Mesendoderm (in vitro differentiated cells): ENCODE results near the gene FBXO22.
"Not testable (repeated sequence)": the region's sequence is repeated elsewhere in the genome, so short reads cannot be mapped to it uniquely, and the experiment has no call there.

Experiments used
- DNase-seq: peaks from one replicate; pipeline ENCODE4 v3.0.0; 2013
- H2AK5ac ChIP-seq: 2 replicates; pipeline ENCODE4 v1.6.1; 2013; ENCODE audit warnings: low read length, inconsistent platforms
- H2BK120ac ChIP-seq: 2 replicates; pipeline ENCODE4 v1.6.1; 2013; ENCODE audit warnings: low read depth, mild to moderate bottlenecking, low read length, moderate library complexity, mixed read lengths
- H2BK15ac ChIP-seq: replicated peaks from 2 replicates; pipeline ENCODE4 v1.6.1; 2013; ENCODE audit warnings: low read depth, mild to moderate bottlenecking, moderate library complexity
- H2BK5ac ChIP-seq: 2 replicates; pipeline ENCODE4 v1.6.1; 2013; ENCODE audit warnings: low read length, inconsistent platforms
- H3K18ac ChIP-seq: 2 replicates; pipeline ENCODE4 v1.6.1; 2013; ENCODE audit warnings: mild to moderate bottlenecking, low read length, mixed read lengths
- H3K23ac ChIP-seq: one replicate; pipeline ENCODE4 v1.6.1; 2013; ENCODE audit warnings: low read length
- H3K27ac ChIP-seq: 2 replicates; pipeline ENCODE4 v1.5.1; 2013; ENCODE audit warnings: low read depth, mild to moderate bottlenecking, inconsistent platforms, low read length, moderate library complexity
- H3K27me3 ChIP-seq: 2 replicates; pipeline ENCODE4 v1.6.1; 2013; ENCODE audit warnings: low read length, control low read depth, mild to moderate bottlenecking, inconsistent platforms; ENCODE audit not compliant: insufficient read depth, poor library complexity
- H3K36me3 ChIP-seq: 2 replicates; pipeline ENCODE4 v1.6.1; 2013; ENCODE audit warnings: low read length, inconsistent platforms; ENCODE audit not compliant: control insufficient read depth, insufficient read depth
- H3K4ac ChIP-seq: one replicate; pipeline ENCODE4 v1.6.1; 2013; ENCODE audit warnings: low read depth, mild to moderate bottlenecking, low read length, moderate library complexity
- H3K4me1 ChIP-seq: 2 replicates; pipeline ENCODE4 v1.6.1; 2013; ENCODE audit warnings: low read depth, low read length, inconsistent platforms; ENCODE audit not compliant: control insufficient read depth
- H3K4me2 ChIP-seq: 2 replicates; pipeline ENCODE4 v1.6.1; 2013; ENCODE audit warnings: low read length
- H3K4me3 ChIP-seq: 2 replicates; pipeline ENCODE4 v1.5.1; 2013; ENCODE audit warnings: mild to moderate bottlenecking, low read length
- H3K56ac ChIP-seq: one replicate; pipeline ENCODE4 v1.6.1; 2013; ENCODE audit warnings: low read length
- H3K79me1 ChIP-seq: 2 replicates; pipeline ENCODE4 v1.6.1; 2013; ENCODE audit warnings: low read length, inconsistent platforms
- H3K79me2 ChIP-seq: 2 replicates; pipeline ENCODE4 v1.6.1; 2013; ENCODE audit warnings: mild to moderate bottlenecking, low read length; ENCODE audit not compliant: control insufficient read depth, insufficient read depth
- H3K9ac ChIP-seq: 2 replicates; pipeline ENCODE4 v1.6.1; 2013; ENCODE audit warnings: low read length, inconsistent platforms
- H4K5ac ChIP-seq: one replicate; pipeline ENCODE4 v1.6.1; 2013; ENCODE audit warnings: low read length
- H4K8ac ChIP-seq: one replicate; pipeline ENCODE4 v1.6.1; 2013; ENCODE audit warnings: low read depth, mild to moderate bottlenecking, control low read depth, low read length, moderate library complexity
- WGBS: extraction: QIAGEN DNeasy Blood & Tissue Kit; methylation state at CpG from one replicate; pipeline ENCODE4 v1.1.7; 2013; ENCODE audit warnings: low lambda C conversion rate, missing lambda C conversion rate; ENCODE audit not compliant: insufficient coverage; ENCODE audit errors: extremely low coverage; 5-methylcytosine and 5-hydroxymethylcytosine counted together

FBXO22 gene

DNA sequence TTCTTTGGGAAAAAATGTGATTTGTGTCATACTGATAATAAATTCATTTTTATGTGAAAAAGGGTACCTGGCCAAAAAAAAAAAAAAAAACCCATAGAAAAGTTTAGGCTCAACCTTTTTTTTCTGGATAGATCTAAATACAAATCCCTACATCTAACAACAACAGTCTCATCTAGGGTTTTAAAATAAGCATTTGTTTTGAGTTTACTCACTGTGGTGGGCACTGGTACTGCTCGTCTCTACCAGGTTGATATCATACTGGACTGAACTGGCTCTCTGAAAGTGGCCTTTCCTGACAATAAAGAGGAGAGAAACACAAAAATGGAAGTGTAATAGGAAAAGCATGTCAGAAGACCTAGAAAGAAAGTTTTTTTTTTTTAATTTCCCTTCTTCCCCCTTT lies 52.0 kb downstream of the FBXO22 start:
- Histone ChIP-seq H4K8ac (no peak overlapping the region), H3K27ac (no peak overlapping the region), H3K79me1 (no peaks in the 10 kb centered on the region), H3K23ac (no peak overlapping the region), H3K4me2 (no peak overlapping the region), H3K4me3 (no peak overlapping the region), H3K56ac (no peak overlapping the region), H3K18ac (no peak overlapping the region), H2BK120ac (no peak overlapping the region), H3K79me2 (no peaks in the 10 kb centered on the region), H2BK15ac (no peak overlapping the region), H3K27me3 (no peaks in the 10 kb centered on the region), H2BK5ac (no peak overlapping the region), H3K9ac (no peak overlapping the region), H3K4me1 (no peaks in the 10 kb centered on the region), H2AK5ac (no peak overlapping the region), H3K36me3 (no peaks in the 10 kb centered on the region), H3K4ac (no peak overlapping the region), H4K5ac (no peak overlapping the region)
- no peak for DNase-seq
- WGBS: no CpG with 5 or more reads among the region's 1 CpG

DNA sequence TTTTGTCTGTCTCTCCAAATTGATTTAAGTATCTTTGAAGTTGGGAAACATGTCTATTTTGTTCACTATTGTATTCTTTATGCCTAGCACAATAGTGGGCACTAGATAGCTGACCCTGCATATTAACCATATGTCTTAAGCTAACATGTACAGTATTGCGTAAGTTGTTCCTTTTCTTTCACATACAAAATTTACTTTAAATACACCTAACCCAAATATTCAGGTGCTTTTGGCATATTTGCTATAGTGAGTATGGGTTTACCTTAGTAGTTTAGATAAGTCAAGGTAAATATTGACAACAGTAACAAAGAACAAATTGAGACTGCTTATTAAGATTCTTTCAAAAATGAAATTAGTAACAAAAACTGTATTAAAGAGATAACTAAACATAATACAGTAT lies 57.7 kb downstream of the FBXO22 start:
- no peak overlapping the region for H3K56ac ChIP-seq
- H3K4me1 ChIP-seq: no peaks in the 10 kb centered on the region
- H3K79me1 ChIP-seq: no peaks in the 10 kb centered on the region
- no peak overlapping the region for H2AK5ac ChIP-seq
- H3K36me3 ChIP-seq: no peaks in the 10 kb centered on the region
- H3K18ac ChIP-seq: no peak overlapping the region
- no peak overlapping the region for H3K23ac ChIP-seq
- H2BK15ac ChIP-seq: no peak overlapping the region
- no peak overlapping the region for H3K9ac ChIP-seq
- no peaks in the 10 kb centered on the region for H3K27me3 ChIP-seq
- no peak overlapping the region for H3K27ac ChIP-seq
- no peaks in the 10 kb centered on the region for H3K79me2 ChIP-seq
- DNase-seq: no peak
- 100% methylated on average over 1 of the region's 1 CpG for WGBS
- no peak overlapping the region for H3K4ac ChIP-seq
- no peak overlapping the region for H2BK120ac ChIP-seq
- H3K4me2 ChIP-seq: no peak overlapping the region
- no peak overlapping the region for H2BK5ac ChIP-seq
- H4K8ac ChIP-seq: no peak overlapping the region
- no peak overlapping the region for H4K5ac ChIP-seq
- H3K4me3 ChIP-seq: no peak overlapping the region

DNA sequence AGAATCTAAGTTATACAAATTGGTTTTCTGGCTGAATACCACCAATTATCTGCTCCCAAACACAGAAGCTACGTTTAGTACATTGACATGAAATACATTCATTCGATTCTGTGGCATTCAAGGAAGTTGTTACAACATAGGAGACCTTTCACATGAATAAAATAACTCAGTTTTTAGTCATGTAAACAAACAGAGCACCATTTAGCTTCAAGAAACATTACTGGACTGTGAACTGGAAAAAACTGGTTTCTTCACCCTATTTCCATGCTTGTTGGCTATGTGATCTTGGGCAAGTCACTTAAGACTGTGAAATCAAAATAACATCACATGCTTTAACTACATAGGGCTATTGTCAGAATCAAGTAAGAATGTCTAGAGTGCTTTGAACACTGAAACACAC lies 62.4 kb downstream of the FBXO22 start:
- Histone ChIP-seq H2AK5ac (no peak overlapping the region), H3K4me1 (no peaks in the 10 kb centered on the region), H3K27me3 (no peaks in the 10 kb centered on the region), H4K8ac (no peak overlapping the region), H3K18ac (no peak overlapping the region), H2BK120ac (no peak overlapping the region), H3K79me2 (no peaks in the 10 kb centered on the region), H3K56ac (no peak overlapping the region), H3K4ac (no peak overlapping the region), H3K9ac (no peak overlapping the region), H3K27ac (no peak overlapping the region), H2BK5ac (no peak overlapping the region), H3K36me3 (no peaks in the 10 kb centered on the region), H3K79me1 (no peaks in the 10 kb centered on the region), H3K4me2 (no peak overlapping the region), H3K4me3 (no peak overlapping the region), H4K5ac (no peak overlapping the region), H3K23ac (no peak overlapping the region), H2BK15ac (no peak overlapping the region)
- no CpG with 5 or more reads among the region's 2 CpGs for WGBS
- DNase-seq: no peak

DNA sequence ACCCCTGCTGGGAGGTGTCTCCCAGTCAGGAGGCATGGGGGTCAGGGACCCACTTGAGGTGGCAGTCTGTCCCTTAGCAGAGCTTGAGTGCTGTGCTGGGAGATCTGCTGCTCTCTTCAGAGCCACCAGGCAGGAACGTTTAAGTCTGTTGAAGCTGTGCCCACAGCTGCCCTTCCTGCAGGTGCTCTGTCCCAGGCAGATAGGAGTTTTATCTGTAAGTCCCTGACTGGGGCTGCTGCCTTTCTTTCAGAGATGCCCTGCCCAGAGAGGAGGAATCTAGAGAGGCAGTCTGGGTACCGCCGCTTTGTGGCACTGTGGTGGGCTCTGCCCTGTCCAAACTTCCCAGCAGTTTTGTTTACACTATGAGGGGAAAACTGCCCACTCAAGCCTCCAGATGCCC lies 73.1 kb downstream of the FBXO22 start:
- H3K36me3 ChIP-seq, H4K8ac ChIP-seq, H3K56ac ChIP-seq, H3K27ac ChIP-seq, H3K79me1 ChIP-seq, DNase-seq, H3K27me3 ChIP-seq, H2AK5ac ChIP-seq, H3K18ac ChIP-seq, H4K5ac ChIP-seq, H3K4me2 ChIP-seq, H2BK15ac ChIP-seq, H3K4ac ChIP-seq, H2BK5ac ChIP-seq, H3K79me2 ChIP-seq, H3K9ac ChIP-seq, H3K4me3 ChIP-seq, H2BK120ac ChIP-seq, H3K23ac ChIP-seq, H3K4me1 ChIP-seq: not testable (repeated sequence)
- no CpG with 5 or more reads among the region's 3 CpGs for WGBS

DNA sequence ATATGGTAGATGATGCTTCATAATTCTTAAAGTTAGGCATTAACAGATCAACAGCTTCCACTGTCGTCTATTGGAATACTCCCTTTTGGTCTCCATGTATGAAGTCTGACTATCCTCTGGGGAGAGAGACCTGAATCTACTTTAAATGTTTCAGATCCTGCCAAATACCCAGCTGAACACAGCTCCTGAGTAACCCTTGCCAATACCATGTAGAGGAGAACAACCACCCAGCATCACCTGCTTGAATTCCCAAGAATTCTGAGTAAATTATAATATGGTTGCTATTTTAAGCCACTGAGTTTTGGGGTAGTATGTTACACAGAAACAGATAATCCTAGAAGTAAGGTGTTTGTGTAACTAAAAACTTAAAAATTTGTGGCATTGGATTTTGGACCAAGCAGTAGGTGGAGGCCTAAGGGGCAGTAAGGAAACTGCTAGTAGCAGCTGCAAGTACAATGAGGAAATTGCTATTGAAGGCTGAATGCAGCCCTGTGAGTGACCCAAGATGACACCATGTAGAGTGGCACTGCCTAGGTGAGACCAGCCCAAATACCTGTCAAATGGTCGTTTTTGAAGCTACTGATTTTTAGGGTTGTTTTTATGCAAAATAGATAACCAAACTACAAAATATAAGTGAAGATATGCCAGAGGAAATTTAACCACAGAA lies 77.6 kb downstream of the FBXO22 start:
- H2BK120ac ChIP-seq: no peak overlapping the region
- H3K56ac ChIP-seq: no peak overlapping the region
- no peak overlapping the region for H3K9ac ChIP-seq
- no peak overlapping the region for H3K4ac ChIP-seq
- H3K4me1 ChIP-seq: no peaks in the 10 kb centered on the region
- no peak overlapping the region for H3K27ac ChIP-seq
- no peaks in the 10 kb centered on the region for H3K27me3 ChIP-seq
- H4K5ac ChIP-seq: no peak overlapping the region
- H3K4me3 ChIP-seq: no peak overlapping the region
- H3K36me3 ChIP-seq: no peaks in the 10 kb centered on the region
- H3K79me1 ChIP-seq: no peaks in the 10 kb centered on the region
- DNase-seq: no peak
- no peak overlapping the region for H3K18ac ChIP-seq
- no peak overlapping the region for H2BK15ac ChIP-seq
- H4K8ac ChIP-seq: no peak overlapping the region
- no peak overlapping the region for H3K23ac ChIP-seq
- no peak overlapping the region for H2AK5ac ChIP-seq
- no peaks in the 10 kb centered on the region for H3K79me2 ChIP-seq
- WGBS: no CpG with 5 or more reads among the region's 2 CpGs
- H3K4me2 ChIP-seq: no peak overlapping the region
- H2BK5ac ChIP-seq: no peak overlapping the region

DNA sequence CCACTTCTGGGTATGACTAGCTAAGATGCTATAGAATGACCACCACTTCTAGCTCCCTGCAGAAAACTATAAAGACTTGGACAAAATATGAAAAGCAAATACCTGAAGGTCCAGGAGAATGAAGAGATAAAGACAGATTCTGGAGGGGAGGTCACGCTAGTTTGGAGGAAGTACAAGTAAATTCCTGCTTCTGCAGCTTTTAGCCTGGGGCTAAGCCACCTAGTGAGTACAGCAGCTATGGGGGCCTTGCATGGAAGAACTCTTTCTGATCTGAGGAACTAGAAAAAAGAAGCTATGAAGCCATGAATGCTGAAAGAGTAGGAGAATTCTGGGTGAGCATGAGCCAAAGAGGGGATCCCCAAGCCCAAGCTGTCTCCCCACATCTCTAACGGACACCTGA lies 78.8 kb downstream of the FBXO22 start:
- no peak overlapping the region for H3K18ac ChIP-seq
- no peak overlapping the region for H2BK15ac ChIP-seq
- no peak overlapping the region for H4K5ac ChIP-seq
- no peak overlapping the region for H2BK120ac ChIP-seq
- no peaks in the 10 kb centered on the region for H3K79me2 ChIP-seq
- H3K79me1 ChIP-seq: no peaks in the 10 kb centered on the region
- H3K4me2 ChIP-seq: no peak overlapping the region
- H3K4me3 ChIP-seq: no peak overlapping the region
- no peaks in the 10 kb centered on the region for H3K4me1 ChIP-seq
- H2AK5ac ChIP-seq: no peak overlapping the region
- H3K23ac ChIP-seq: no peak overlapping the region
- no peak overlapping the region for H3K9ac ChIP-seq
- peak; percentile 72 for DNase-seq
- H3K36me3 ChIP-seq: no peaks in the 10 kb centered on the region
- H3K27ac ChIP-seq: no peak overlapping the region
- H2BK5ac ChIP-seq: no peak overlapping the region
- H3K27me3 ChIP-seq: no peaks in the 10 kb centered on the region
- H4K8ac ChIP-seq: no peak overlapping the region
- no peak overlapping the region for H3K56ac ChIP-seq
- no peak overlapping the region for H3K4ac ChIP-seq
- no CpG with 5 or more reads among the region's 2 CpGs for WGBS
